ENCODE data around the gene TRIL.

The TRIL gene

GRCh38 chr7:28904578-28905048 is 53.5 kb downstream of the TRIL start:
- no peak for TF ChIP-seq CTCF (IDR thresholded peaks at IDR 0.05)

- TF ChIP-seq CTCF (IDR thresholded peaks at IDR 0.05) = no peak
These were observed 54.2 kb downstream of the TRIL start for GRCh38 chr7:28903730-28904577.

All from LNCAP (cell line).